Right atrium auricular region (tissue), 2 donors: ENCODE results near the gene SELENOS. TPM values are rescaled to one million over a fixed set of nuclear protein-coding genes. Genes with fewer than 3 reads are reported as not detected.
A peak's percentile ranks its signal among the peaks of the same experiment; 100 is the strongest.

Experiments
- DNase-seq: peaks from one replicate; pipeline ENCODE4 v3.0.0-alpha.2; 2019; ENCODE audit warnings: low spot score
- H3K27ac ChIP-seq, 2 donors: fragments of 200-600 bp; sonication (generic); 1 replicate in 1 of 2; 2 replicates in 1 of 2; pipeline ENCODE4 v1.5.1; 2016 to 2019
- H3K27me3 ChIP-seq, 2 donors: fragments of 200-600 bp; sonication (generic); one replicate each; pipeline versions ENCODE4 v1.5.1 to v1.6.0; 2017 to 2019
- H3K36me3 ChIP-seq: fragments of 200-600 bp; sonication (generic); one replicate; pipeline ENCODE4 v1.5.1; 2016
- H3K4me1 ChIP-seq, 2 donors: fragments of 200-600 bp; sonication (generic); one replicate each; pipeline versions ENCODE4 v1.5.1 to v1.6.0; 2017 to 2019
- H3K4me3 ChIP-seq, 2 donors: fragments of 200-600 bp; sonication (generic); 1 replicate in 1 of 2; 2 replicates in 1 of 2; pipeline ENCODE4 v1.5.1; 2017 to 2019; ENCODE audit warnings: mild to moderate bottlenecking in 1 of 2, moderate library complexity in 1 of 2
- H3K9me3 ChIP-seq, 2 donors: fragments of 200-600 bp; sonication (generic); one replicate each; pipeline ENCODE4 v1.5.1; 2019
- total RNA-seq, 2 donors: library from RNA; depleted of rRNA; stranded (reverse); fragments of >200 nt; gene quantifications; one replicate each; pipeline ENCODE4 v1.1.0, GENCODE V29; 2016
- TF ChIP-seq, protein P1 (sequence below), 2 donors: fragments of 200-600 bp; sonication (generic); IDR thresholded peaks; one replicate each; pipeline ENCODE4 v1.5.1; 2019; ENCODE audit warnings: antibody characterized with exemption in 2 of 2

Gene SELENOS
- total RNA-seq, 2 donors from 2014 or later = 52.4 to 60.6 TPM

DNA sequence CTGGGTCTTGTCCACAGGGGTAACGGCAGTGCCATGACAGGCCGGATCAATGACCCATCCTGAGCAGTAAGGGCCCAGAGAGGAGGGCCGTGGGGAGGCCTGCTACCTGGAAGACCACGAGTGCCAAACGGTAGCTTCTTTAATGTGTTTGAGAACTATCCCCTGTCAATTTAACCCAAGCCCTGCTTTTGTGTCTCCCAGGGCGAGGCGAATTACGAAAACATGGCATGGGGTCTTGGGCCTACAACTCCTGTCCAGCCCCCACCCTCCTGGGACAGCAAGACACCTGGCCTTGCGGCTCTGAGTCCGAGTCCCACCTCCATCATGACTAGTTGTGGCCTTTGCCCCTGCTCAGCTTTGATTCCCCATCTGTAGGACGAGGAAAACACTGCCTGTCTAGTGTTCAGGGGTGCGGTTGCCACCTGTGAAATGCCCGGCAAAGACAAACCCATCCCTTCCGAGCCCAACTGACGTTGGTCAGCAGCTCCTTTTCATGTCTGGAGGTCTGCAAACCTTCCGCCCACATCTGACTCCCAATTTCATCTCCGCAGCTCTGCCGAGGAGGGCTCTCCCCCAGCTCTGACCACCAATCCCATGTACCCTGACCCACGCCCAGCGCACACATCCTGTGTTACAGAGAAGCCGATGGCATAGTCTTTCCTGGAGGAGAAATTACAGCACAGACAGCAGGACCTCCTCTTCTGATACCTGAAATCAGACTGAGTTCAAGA is 46.7 kb upstream of the SELENOS start:
- H3K4me1 ChIP-seq = no peaks in the 10 kb centered on the region
- no peaks in the 10 kb centered on the region for H3K9me3 ChIP-seq
- H3K27ac ChIP-seq = no peak overlapping the region
- H3K36me3 ChIP-seq = no peaks in the 10 kb centered on the region
- TF ChIP-seq, protein P1, sequence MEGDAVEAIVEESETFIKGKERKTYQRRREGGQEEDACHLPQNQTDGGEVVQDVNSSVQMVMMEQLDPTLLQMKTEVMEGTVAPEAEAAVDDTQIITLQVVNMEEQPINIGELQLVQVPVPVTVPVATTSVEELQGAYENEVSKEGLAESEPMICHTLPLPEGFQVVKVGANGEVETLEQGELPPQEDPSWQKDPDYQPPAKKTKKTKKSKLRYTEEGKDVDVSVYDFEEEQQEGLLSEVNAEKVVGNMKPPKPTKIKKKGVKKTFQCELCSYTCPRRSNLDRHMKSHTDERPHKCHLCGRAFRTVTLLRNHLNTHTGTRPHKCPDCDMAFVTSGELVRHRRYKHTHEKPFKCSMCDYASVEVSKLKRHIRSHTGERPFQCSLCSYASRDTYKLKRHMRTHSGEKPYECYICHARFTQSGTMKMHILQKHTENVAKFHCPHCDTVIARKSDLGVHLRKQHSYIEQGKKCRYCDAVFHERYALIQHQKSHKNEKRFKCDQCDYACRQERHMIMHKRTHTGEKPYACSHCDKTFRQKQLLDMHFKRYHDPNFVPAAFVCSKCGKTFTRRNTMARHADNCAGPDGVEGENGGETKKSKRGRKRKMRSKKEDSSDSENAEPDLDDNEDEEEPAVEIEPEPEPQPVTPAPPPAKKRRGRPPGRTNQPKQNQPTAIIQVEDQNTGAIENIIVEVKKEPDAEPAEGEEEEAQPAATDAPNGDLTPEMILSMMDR (IDR thresholded peaks at IDR 0.05) = no peak
- H3K27me3 ChIP-seq = no peaks in the 10 kb centered on the region
- no peak overlapping the region for H3K4me3 ChIP-seq
- DNase-seq = no peak

DNA sequence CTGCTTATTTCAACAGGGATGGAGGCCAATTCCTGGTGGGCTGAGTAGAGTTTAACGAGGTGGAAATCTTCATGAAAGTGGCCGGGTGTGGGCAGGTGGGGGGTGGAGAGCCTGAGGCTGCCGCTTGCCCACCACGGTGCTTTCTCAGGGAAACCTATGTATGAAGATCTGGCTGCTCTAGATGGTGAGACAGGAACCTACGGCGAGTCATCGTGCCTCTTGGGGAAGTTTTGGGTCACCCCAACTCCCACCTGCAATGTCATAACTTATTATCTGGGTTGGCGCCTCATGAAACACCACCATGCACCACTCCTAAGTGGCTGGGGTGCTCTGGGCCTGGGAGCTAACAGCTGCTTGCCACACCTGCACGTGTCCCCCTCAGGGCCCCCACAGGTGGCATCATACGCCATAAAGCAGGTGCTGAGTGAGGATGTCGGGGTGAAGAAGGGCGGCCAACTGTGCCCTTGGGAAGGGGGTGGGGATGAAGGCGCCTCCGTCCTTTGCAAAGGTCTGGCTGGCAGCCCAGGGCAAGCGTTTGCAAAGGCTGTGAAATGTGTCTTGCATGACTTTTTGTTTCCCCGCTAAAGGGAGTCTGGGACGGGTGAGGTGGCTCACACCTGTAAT is 45.7 kb upstream of the SELENOS start:
- H3K36me3 ChIP-seq = no peaks in the 10 kb centered on the region
- H3K4me3 ChIP-seq = no peak overlapping the region
- DNase-seq = no peak
- no peaks in the 10 kb centered on the region for H3K4me1 ChIP-seq
- no peaks in the 10 kb centered on the region for H3K9me3 ChIP-seq
- no peaks in the 10 kb centered on the region for H3K27me3 ChIP-seq
- H3K27ac ChIP-seq = no peak overlapping the region
- TF ChIP-seq, protein P1 (IDR thresholded peaks at IDR 0.05) = no peak

DNA sequence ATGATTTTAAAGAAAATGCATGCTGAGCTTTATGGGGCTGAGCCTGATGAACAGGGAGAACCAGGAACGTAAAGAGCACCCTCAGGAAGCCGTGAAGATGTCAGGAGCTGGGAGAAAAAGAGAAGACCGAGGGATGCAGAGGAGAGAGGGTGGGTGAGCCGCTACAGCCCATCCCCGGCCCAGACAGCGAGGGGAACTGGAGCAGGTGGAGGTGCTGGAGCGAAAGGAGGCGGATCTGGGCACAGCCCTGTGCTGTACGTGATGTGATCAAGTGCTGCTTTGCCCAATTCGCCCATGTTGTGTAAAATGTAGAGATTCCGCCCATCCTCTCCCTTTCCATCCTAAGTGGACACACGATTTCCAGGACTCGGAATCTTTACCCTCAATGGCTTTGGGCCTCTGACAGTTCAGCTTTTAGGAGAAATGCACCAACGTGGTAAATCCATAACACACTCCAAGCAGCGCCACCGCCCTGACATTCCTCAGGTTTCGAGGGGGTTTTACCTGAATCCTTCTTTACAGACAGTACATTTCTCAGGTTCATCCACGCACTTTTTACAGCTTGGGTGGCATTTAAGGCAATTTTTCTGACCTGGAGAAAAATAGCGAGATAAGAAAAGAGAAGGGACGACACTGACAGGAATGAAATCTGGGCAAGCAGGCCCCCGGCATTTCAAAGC is 44.9 kb upstream of the SELENOS start:
- Histone ChIP-seq H3K36me3 (no peaks in the 10 kb centered on the region), H3K4me1 (no peaks in the 10 kb centered on the region), H3K27ac (no peak overlapping the region), H3K4me3 (no peak overlapping the region), H3K27me3 (no peaks in the 10 kb centered on the region), H3K9me3 (no peaks in the 10 kb centered on the region)
- no peak for DNase-seq
- TF ChIP-seq, protein P1 (IDR thresholded peaks at IDR 0.05) = no peak

DNA sequence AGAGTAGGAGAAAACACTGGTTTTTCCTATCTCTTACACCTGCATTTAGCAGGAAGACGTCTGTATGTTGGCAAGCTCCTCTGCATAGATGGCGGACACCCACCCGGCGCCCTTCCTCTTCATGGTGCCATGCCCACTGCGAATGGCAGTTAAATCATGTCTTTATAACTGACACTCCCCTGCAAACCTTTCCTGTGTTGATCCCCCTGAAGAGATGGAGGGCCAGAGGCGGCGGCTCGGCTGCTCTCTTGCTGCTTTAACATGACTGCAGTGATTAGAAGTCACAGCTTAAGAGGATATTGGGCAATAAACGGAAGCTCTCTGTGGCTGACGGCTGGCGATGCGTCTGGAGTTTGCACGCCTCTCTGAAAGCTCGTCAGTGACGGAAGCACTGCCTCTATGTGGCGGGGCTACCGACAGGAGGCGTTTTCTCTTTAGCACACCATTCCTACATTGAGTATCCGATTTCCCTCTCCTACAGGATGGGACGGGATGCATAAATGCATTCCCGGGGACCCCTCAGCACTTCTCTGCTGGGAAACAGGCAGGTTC is 43.3 kb upstream of the SELENOS start:
- H3K36me3 ChIP-seq = no peaks in the 10 kb centered on the region
- TF ChIP-seq, protein P1 (IDR thresholded peaks at IDR 0.05) = no peak
- no peaks in the 10 kb centered on the region for H3K4me1 ChIP-seq
- H3K9me3 ChIP-seq = no peaks in the 10 kb centered on the region
- no peak overlapping the region for H3K27ac ChIP-seq
- DNase-seq = peak; percentile 74
- H3K27me3 ChIP-seq = no peaks in the 10 kb centered on the region
- no peak overlapping the region for H3K4me3 ChIP-seq

DNA sequence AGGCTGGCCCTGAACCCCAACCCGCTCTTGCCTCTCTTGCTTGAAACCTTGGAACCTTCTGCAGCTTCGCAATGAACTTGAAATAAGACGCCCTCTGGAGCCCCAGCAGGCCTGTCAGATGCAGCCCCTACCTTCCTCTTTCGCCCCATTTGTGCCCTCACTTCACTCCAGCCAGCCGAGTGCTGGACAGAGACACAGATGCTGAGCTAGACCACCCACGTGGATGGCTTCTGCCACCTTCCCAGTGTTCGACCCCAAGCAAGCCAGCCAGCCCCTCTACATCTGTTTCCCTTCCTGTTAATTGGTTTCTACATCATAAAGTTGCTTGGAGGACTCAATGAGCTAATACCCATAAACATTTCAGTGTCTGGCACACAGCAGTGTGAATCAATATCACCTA is 41.6 kb upstream of the SELENOS start:
- no peaks in the 10 kb centered on the region for H3K27me3 ChIP-seq
- DNase-seq = no peak
- H3K9me3 ChIP-seq = no peaks in the 10 kb centered on the region
- TF ChIP-seq, protein P1 (IDR thresholded peaks at IDR 0.05) = no peak
- H3K36me3 ChIP-seq = no peaks in the 10 kb centered on the region
- H3K4me3 ChIP-seq = no peak overlapping the region
- H3K4me1 ChIP-seq = no peaks in the 10 kb centered on the region
- H3K27ac ChIP-seq = no peak overlapping the region
